C4-2B (cell line): ENCODE measurements around the gene MORN1.

ENCODE experiments used
- CTCF ChIP-seq: fragments of 450-650 bp; conservative IDR thresholded peaks from 2 replicates; pipeline ENCODE4 v1.5.1; 2017; ENCODE audit warnings: mild to moderate bottlenecking
- ZFX ChIP-seq: fragments of 450-650 bp; IDR thresholded peaks from 2 replicates; pipeline ENCODE4 v1.6.1; 2017

DNA sequence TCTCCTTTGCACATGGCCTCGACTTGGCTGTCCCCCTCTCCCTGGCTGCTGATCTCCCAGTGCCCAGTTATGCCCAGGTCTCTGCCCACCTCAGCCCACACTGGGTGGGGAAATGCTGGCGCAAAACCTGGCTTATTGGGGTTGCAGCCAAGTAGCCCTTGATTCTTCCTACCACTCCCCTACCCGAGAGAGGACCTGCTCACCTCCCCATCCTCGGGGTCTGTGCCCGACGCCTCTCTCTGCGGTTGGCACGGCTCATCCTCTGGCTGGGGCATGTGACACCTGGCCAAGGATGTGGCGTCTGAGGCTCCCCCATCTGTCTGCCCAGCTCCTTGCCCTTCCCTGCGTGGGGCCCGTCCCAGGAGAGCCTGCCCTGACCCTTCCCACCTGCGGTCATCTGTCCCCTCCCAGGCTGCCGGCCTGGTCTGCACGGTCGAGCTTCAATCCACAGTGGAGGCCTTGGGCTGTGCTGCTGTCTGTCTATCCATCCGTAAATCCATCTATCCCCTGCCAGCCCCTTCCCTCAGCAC is 27.5 kb upstream of the MORN1 start:
- TF ChIP-seq CTCF: no peak
- TF ChIP-seq ZFX: no peak
